ENCODE results near the gene MPST.

MPST gene

GRCh38 chr22:37001826-37002225 lies 17.7 kb upstream of the MPST start:
- no peak for DNase-seq

GRCh38 chr22:37002633-37003032 lies 16.9 kb upstream of the MPST start:
- no peak for DNase-seq

DNA sequence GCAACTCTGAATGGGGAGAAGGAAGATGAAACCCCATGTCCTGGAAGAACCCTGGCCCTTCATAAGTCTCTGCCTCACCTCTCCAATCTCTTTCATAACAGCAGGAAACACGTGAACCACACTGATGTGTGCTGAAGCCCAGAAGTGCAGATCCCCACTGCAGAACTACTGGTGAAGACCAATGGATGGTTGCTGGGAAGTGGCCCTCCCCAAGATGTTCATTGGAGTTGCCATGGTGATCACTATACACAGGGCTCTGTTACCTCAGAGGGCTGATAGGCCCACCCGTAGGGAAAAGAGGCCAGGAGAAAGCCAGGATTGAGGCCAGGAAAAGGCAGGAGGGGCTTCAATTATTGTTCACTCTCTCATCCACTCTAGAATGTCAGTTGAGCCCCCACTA lies 11.9 kb upstream of the MPST start:
- no peak for DNase-seq

DNA sequence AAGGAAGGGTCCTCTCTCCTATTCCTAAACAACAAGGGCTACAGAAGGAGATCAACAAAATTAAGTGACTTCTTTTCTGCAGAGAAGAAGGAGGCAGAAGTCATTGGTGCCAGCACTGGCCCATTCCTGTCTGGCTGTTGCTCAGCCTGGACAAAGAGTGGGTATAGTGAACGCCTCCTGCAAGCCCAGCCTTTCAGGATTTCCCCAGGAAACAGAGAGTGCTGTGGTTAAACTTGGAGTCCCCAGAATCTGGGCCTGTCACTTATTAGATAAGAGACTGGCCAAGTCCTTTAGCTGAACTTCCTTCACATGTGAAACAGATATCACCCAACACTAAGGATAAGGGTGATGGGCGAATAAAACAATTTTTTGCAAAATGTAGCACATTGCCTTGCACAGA lies 11.2 kb upstream of the MPST start:
- DNase-seq: no peak

- no peak for DNase-seq
Observed at GRCh38 chr22:37009490-37009889, 10.1 kb upstream of the MPST start.

DNA sequence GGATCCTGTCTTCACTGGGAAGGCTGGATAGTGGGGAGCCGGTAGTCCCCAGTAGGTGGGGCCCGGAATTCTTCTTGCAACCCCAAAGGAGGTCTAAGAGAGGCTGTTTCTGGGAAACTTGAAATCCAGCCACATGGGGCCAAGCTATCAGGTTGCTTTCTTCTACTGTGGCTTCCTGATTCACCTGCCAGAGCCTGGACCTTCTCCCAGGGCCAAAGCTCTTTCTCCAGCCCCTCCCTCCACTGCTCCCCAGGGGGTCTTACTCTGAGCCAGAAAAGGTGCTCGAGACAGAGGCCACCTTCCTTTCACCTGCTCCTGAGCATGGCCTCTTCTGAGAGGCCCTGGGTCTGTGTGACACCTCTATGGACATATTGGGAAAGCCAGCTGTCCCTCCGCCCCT lies 9.4 kb upstream of the MPST start:
- DNase-seq: no peak

- DNase-seq: no peak
Observed at GRCh38 chr22:37010976-37011375, 8.6 kb upstream of the MPST start.

DNA sequence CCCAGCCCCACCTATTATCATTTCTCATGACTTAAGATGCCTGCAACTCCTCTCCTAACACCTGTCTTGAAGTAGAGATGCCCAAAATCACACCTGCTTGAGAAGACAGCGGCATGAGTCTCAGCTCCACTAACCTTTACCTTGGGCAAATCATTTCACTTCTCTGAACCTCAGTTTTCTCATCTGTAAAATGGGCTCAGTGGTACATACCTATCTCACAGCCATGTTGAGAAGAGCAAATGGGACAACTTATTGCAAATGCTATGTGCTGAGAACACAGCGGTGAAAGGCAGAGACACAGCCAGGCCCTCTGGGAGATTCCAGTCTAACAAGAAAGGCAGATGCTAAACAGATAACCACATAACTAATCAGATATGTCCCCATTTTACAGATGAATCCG lies 8.1 kb upstream of the MPST start:
- DNase-seq: no peak

- DNase-seq: no peak
Observed at GRCh38 chr22:37012262-37012904, 7.2 kb upstream of the MPST start.

- no peak for DNase-seq
Observed at GRCh38 chr22:37012956-37013355, 6.6 kb upstream of the MPST start.

- no peak for DNase-seq
Observed at GRCh38 chr22:37014415-37014806, 5.1 kb upstream of the MPST start.

DNA sequence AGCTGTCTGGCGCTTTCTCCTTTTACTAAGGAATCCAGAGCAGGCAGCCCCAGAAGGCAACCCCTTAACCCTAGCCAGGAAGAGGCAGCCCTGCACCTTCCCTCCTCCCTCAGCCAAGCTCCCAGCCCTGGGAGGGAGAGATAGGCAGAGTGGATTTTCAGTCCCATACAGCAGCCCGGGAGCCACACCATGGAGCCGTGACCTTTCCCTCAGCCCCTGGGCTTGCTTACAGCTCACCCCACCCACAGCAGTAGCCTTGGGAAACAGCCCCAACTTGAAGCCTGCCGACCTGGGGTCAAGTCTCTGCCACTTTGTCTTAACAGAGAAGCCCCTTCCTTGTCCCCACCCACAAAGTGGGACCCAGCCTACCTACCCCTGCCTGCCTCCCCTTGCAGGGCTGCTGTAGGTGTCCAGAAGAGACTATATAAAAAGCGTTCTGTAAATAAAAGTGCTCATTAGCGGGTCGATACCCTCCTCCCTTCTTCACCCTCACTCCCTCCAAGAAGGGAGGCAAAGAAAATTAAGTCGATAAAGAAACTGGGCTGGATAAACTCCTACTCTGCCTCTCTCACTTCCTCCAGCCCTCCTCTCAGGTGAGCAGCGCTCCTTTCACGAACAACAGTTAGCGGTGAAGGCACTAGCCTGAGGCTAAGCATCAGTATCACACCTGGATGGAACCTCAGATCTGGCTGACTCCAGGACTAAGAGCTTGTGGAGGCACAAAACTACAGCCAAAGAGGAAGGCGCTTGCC lies 4.5 kb upstream of the MPST start:
- no peak for DNase-seq

DNA sequence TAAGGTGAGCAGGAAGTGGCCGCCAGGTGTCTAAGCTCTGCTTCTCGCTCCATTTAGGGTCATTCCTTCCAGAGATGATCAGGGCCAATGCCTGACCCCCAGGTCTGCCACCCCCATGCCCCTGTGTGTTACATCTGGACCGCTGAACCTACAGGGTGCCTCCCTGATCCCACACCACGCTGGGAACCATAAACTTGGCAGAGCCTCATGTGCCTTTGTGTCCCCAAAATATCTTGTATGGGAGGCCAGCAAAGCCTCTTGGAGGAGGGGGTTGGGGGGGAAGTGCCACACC lies 4.0 kb upstream of the MPST start:
- DNase-seq: no peak

DNA sequence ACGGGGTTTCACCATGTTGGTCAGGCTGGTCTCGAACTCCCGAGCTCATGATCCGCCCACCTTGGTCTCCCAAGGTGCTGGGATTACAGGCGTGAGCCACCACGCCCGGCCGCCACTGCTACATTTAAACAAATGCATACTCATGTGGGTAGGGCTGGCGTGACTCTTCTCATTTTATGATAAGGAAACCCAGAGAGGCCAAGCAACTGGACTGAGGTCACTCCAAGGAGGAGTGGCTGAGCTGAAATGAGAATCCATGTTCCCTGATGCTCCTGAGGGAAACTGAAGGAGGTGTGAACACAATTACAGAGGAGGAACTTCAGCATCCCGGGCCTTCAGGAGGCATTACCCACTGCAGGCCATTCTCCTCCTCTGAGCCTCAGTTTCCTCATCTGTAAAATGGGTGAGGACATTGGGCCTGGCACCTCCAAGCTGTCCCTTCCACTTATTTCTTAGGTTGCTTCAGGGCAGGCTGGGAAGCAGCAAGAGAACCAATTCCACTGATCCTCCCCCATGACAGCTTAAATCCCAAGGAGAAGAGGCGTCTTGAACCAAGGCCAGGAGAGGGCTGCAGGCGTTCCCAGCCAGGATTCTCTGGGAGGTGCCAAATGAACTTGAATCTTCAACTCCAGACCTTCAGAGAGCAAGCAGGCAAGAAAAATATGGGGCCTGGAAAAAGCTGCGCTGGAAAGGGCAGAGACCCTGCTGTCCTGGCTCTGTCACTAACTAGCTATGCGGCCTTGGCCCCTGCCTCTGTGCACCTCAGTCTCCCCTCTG lies 3.2 kb upstream of the MPST start:
- DNase-seq: no peak

DNA sequence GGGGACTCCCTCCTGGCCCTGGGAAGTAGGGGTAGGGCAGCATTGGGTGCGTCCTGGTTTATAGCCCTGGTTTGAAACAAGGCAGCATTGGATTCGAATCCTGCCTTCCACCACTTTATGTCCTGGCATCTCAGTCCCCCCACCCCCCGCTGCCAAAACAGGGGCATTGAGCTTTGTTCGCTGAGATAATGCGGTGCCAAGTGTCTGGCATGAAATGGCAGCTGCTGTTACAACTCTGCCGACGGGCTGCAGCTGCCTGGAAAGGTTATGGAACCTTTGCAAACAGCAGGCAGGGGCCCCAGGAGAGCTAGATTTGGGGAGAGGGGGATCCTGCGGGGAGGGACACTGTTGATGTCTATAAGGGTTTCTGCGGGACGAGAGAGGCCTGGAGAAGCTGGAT lies 2.2 kb upstream of the MPST start:
- no peak for DNase-seq

DNA sequence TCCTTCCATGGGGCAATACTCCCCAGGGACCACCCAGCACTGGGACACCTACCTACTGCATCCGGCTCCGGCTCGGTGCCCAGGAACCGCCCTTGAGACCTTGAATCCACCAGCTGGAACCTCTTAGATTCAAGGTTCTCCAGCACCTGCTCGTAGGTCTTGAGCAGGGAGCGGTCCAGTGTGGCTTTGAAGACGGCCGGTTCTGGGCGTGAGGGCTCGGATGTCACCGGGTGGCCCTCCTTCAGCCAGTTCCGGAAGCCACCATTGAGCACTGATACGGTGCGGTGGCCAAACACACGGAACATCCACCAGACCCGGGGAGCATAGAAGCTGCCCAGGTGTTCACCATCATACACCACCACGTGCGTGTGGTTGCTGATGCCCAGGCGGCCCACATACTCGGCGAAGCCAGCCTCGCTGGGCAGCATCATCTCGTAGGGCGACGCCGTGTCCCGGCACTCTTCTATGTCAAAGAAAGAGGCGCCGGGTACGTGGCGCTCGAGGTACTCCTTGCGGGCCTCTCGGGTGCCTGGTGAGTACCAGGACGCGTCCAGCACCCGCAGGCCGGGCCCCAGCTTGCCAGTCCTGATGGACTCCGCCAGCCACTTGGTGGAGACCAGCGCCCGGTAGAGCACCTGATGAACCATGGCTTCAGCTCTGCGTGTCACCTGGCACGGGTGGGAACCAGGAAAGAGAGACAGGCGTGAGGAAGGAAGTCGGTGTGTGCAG lies 1.3 kb upstream of the MPST start:
- DNase-seq: no peak

GRCh38 chr22:37018815-37019308 lies 680 bp upstream of the MPST start:
- peak in 1 of 2 donors; percentile 57 for DNase-seq

- DNase-seq: no peak
Observed at GRCh38 chr22:37020192-37020479, 594 bp downstream of the MPST start.

- no peak for DNase-seq
Observed at GRCh38 chr22:37021041-37021440, 1.5 kb downstream of the MPST start.

GRCh38 chr22:37021710-37022482 lies 2.4 kb downstream of the MPST start:
- peak; percentile 25 to 31 for DNase-seq

DNA sequence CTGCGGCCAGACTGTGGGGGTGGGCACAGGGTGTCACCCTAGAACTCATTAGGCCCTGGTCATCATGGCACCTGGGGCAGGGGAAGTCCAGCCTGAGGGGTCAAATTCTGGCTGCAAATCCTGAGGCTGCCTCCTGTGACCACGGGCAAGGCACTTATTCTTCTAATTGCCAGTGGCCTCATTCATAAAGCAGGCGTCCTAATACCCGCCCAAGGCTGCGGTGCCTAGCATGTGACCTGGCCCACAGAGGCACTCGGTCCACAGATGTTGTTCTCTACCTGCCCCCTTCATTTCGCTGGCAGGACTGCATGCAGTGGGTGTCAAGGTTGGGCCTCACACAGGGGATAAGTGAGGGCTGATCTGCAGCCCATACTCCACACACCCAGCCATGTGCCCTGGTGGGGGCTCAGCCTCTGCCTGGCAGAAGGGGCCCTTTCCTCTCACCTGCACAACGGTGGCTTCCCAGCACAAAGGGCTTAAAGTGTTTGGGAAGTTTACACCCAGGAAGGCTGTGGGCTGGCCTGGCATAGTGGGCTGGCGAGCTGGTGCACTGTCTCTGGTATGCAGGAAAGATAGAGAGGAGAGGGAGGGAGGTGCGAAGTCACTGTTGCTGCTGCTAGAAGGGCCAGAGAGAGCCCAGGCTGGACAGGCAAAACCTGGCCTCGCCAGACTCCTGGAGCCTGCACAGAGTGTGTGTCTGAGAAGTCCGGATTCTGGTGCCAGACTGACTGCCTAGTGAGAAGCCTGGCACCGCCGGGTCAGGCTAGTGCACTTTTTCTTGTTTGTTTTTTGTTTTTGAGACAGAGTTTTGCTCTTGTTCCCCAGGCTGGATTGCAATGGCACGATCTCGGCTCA lies 3.2 kb downstream of the MPST start:
- no peak for DNase-seq

Measured in bone marrow (tissue), 2 donors.